Psoas muscle (tissue), 8 donors: ENCODE measurements around the gene ZBTB16. TPM values are rescaled to one million over a fixed set of nuclear protein-coding genes. Genes with fewer than 3 reads are reported as not detected.

Source experiments
- ATAC-seq, 4 donors: fragments of 200-7000 bp; cut with Tn5 transposase; one replicate each; pipeline ENCODE4 v1.9.1; 2020; ENCODE audit warnings: moderate library complexity in 3 of 4, mild to moderate bottlenecking in 2 of 4
- DNase-seq, 2 donors: peaks; one replicate each; pipeline ENCODE4 v3.0.0-alpha.2; 2020
- H3K27ac ChIP-seq: fragments of 200-600 bp; one replicate; pipeline ENCODE4 v1.8.0; 2022
- H3K27me3 ChIP-seq, 3 donors: fragments of 200-600 bp in 1 of 3; one replicate each; pipeline versions ENCODE4 v1.6.1 to v1.8.0; 2013 to 2022; ENCODE audit warnings: low read length in 2 of 3, mild to moderate bottlenecking in 2 of 3, moderate library complexity in 1 of 3; ENCODE audit not compliant: insufficient read depth in 3 of 3
- H3K36me3 ChIP-seq, 2 donors: fragments of 200-600 bp in 1 of 2; one replicate each; pipeline versions ENCODE4 v1.6.1 to v1.8.0; 2013 to 2022; ENCODE audit warnings: low read depth in 1 of 2, mild to moderate bottlenecking in 1 of 2, moderate library complexity in 1 of 2; ENCODE audit not compliant: insufficient read depth in 1 of 2
- H3K4me1 ChIP-seq: fragments of 200-600 bp; one replicate; pipeline ENCODE4 v1.8.0; 2022
- H3K4me3 ChIP-seq: fragments of 200-600 bp; one replicate; pipeline ENCODE4 v1.8.0; 2022; ENCODE audit warnings: mild to moderate bottlenecking
- H3K9me3 ChIP-seq: fragments of 200-600 bp; one replicate; pipeline ENCODE4 v1.8.0; 2022
- WGBS, 3 donors: extraction: QIAGEN DNeasy Blood & Tissue Kit; methylation state at CpG; one replicate each; pipeline versions ENCODE4 v1.1.6 to v1.1.7; 2013; 5-methylcytosine and 5-hydroxymethylcytosine counted together
- intact Hi-C, 2 donors: fragments of 100-400 bp; cut with DNase I; formaldehyde crosslinking; loops; one replicate each; pipeline versions ENCODE4 v1.11.0 to v1.14.2; 2022
- polyA plus RNA-seq, 3 donors: library from polyadenylated mRNA; stranded (reverse); fragments of 200-250 nt; gene quantifications; one replicate each; pipeline ENCODE4 v1.2.3, GENCODE V29; 2013
- total RNA-seq, 4 donors: library from RNA; stranded (reverse); fragmentation: NEBNext Ultra II Directional in 2 of 4; extraction: Animal tissue kit (Norgen Biotek cat#: 25700) in 2 of 4; gene quantifications; one replicate each; pipeline versions ENCODE4 v1.2.1 to v1.2.4, GENCODE V29; 2021 to 2023
- TF ChIP-seq, protein P1 (sequence below): fragments of 200-600 bp; IDR thresholded peaks from one replicate; pipeline ENCODE4 v1.8.0; 2022; ENCODE audit warnings: antibody characterized with exemption
- donor health status: healthy with polysubstance abuse.
- donor health status: DM: no; HTN: no; CAD: no; lungs with moderate emphysema.
- donor health status: Bipolar disorder and iron deficiency.
- donor health status: healthy.
- donor health status: DM: yes; HTN: yes; CAD: no.
- donor health status: DM: no; HTN: no; CAD: no.
- donor health status: DM: no; HTN: no; CAD: no.
- donor health status: DM: yes; HTN: yes; CAD: no.

Gene ZBTB16
- total and polyA plus RNA-seq, 7 donors, result 11.7 to 299 (median 89.8) TPM

DNA sequence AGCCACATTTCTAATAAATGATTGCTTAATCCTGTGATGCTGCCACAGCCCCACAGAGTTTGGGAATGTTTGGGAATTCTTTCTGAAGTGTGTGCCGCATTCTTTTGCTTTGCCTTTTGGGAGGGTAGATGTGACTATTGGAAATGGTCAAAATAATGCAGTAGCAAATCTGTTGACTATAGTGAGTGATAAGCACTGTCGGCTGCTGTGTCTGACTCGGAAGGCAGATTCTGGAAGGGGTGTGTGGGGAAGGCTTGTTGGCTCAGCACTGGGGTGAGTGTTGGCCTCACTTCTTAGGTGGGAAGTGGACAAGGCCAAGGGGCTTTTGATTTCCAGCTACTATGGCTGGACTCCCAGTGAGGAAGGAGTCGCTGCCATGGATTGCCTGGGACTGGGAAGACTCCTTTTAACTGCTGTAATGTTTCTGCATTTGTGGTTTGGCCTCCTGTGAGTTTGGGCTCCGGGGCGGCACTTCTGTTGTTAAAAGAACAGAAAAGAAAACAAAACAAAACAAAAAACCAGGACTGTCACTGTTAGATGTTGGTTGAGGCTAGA is 20.1 kb downstream of the ZBTB16 start:
- Histone ChIP-seq H3K27me3 (no peaks in the 10 kb centered on the region), H3K4me1 (peaks cover 100% of the 10 kb centered on the region), H3K36me3 (peaks cover 0 to 9% of the 10 kb centered on the region in 2 donors), H3K9me3 (no peaks in the 10 kb centered on the region), H3K4me3 (peak overlapping the region; percentile 34), H3K27ac (peak overlapping the region; percentile 99)
- 14 to 25% (median 15%) methylated on average over 6 of the region's 6 CpGs for WGBS, 3 donors
- TF ChIP-seq, protein P1, sequence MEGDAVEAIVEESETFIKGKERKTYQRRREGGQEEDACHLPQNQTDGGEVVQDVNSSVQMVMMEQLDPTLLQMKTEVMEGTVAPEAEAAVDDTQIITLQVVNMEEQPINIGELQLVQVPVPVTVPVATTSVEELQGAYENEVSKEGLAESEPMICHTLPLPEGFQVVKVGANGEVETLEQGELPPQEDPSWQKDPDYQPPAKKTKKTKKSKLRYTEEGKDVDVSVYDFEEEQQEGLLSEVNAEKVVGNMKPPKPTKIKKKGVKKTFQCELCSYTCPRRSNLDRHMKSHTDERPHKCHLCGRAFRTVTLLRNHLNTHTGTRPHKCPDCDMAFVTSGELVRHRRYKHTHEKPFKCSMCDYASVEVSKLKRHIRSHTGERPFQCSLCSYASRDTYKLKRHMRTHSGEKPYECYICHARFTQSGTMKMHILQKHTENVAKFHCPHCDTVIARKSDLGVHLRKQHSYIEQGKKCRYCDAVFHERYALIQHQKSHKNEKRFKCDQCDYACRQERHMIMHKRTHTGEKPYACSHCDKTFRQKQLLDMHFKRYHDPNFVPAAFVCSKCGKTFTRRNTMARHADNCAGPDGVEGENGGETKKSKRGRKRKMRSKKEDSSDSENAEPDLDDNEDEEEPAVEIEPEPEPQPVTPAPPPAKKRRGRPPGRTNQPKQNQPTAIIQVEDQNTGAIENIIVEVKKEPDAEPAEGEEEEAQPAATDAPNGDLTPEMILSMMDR, result no peak
- intact Hi-C loops, result no loop called here
- ATAC-seq (peak in 2 of 4 donors; percentile 5 to 7), DNase-seq (peak; percentile 46 to 51)

- H3K36me3 ChIP-seq, result peaks cover 0 to 6% of the 10 kb centered on the region in 2 donors
- peak in 1 of 2 donors; percentile 74 for DNase-seq
- no peaks in the 10 kb centered on the region for H3K9me3 ChIP-seq
- WGBS, 3 donors, result 11 to 25% (median 15%) methylated on average over 5 of the region's 5 CpGs
- no peaks in the 10 kb centered on the region for H3K27me3 ChIP-seq
- peaks cover 100% of the 10 kb centered on the region for H3K4me1 ChIP-seq
- intact Hi-C loops, result no loop called here
- TF ChIP-seq, protein P1, result no peak
- H3K27ac ChIP-seq, result peak overlapping the region; percentile 99
- H3K4me3 ChIP-seq, result peak overlapping the region; percentile 34
- ATAC-seq, result peak; percentile 71 to 84 (median 75)
Observed at GRCh38 chr11:114080219-114080618, 20.7 kb downstream of the ZBTB16 start.

DNA sequence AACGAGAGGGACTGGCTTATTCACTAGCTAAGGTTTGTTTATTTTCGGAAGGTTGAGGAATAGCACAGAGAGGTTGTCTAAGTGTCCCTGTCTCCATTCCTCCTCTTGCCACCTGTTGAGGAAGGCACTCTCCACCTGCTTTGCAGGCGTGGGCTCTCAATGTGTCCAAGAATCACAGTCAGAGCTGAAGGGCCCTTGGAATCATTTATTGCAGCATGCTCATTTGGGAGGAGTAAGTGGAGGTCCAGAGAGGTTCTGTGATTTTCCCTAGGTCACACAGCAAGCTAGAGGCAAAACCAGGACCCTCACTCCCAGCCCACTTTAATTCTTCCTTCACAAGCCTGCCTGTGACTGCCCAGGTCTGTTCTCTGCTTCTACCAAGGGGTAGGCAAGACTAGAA is 21.3 kb downstream of the ZBTB16 start:
- Histone ChIP-seq H3K36me3 (peaks cover 0 to 6% of the 10 kb centered on the region in 2 donors), H3K4me1 (peaks cover 100% of the 10 kb centered on the region)

DNA sequence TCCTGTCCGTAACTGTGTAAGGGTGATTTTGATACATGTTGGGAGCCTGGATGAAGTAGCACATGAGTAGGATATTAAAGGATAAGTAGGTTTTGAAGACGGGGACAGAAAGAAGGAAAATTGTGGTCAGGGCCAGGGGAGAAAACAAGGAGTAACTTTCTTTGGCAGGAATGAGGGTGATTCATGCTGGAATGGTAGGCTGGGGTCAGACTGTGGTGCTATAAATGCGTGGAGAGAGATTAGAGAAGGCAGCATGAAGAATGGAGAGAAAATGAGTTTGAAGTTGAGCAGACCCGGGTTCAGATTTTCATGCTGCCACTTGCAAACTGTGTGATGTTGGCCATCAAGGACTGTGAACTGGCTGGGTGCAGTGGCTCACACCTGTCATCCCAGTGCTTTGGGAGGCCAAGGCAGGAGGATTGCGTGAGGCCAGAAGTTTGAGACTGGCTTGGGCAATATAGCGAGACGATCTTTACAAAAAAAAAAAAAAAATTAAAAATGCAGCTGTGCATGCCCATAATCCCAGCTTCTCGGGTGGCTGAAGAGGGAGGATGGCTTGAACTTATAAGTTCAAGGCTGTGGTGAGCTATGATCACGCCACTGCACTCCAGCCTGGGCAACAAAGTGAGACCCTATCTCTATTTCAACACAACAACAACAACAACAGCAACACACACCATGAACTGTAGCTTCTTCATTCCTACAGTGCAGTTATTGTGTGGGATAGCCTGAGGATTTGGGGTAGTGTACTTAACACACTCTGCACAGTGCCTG is 22.3 kb downstream of the ZBTB16 start:
- H3K4me1 ChIP-seq, result peaks cover 100% of the 10 kb centered on the region
- no peaks in the 10 kb centered on the region for H3K27me3 ChIP-seq
- ATAC-seq (peak in 2 of 4 donors; percentile 2 to 3), DNase-seq (peak in 1 of 2 donors; percentile 49)
- WGBS, 3 donors, result 40 to 71% (median 42%) methylated on average over 9 of the region's 9 CpGs
- TF ChIP-seq, protein P1, result no peak
- intact Hi-C loops, result no loop called here
- H3K4me3 ChIP-seq, result no peak overlapping the region
- peak overlapping the region; percentile 99 for H3K27ac ChIP-seq
- H3K36me3 ChIP-seq, result peaks cover 0 to 8% of the 10 kb centered on the region in 2 donors
- no peaks in the 10 kb centered on the region for H3K9me3 ChIP-seq

More for the DNA sequence above, 21.3 kb downstream of the ZBTB16 start:
- Histone ChIP-seq H3K9me3 (no peaks in the 10 kb centered on the region), H3K4me3 (no peak overlapping the region), H3K27me3 (no peaks in the 10 kb centered on the region), H3K27ac (peak overlapping the region; percentile 99)
- WGBS, 3 donors, result 28 to 59% (median 33%) methylated on average over 3 of the region's 3 CpGs
- TF ChIP-seq, protein P1, result no peak
- DNase-seq (no peak), ATAC-seq (peak; percentile 14 to 49 (median 30))
- intact Hi-C loops, result no loop called here
